Measurements from ENCODE around the gene VWA2.
"Not testable (repeated sequence)": the region's sequence is repeated elsewhere in the genome, so short reads cannot be mapped to it uniquely, and the experiment has no call there.

The VWA2 gene

DNA sequence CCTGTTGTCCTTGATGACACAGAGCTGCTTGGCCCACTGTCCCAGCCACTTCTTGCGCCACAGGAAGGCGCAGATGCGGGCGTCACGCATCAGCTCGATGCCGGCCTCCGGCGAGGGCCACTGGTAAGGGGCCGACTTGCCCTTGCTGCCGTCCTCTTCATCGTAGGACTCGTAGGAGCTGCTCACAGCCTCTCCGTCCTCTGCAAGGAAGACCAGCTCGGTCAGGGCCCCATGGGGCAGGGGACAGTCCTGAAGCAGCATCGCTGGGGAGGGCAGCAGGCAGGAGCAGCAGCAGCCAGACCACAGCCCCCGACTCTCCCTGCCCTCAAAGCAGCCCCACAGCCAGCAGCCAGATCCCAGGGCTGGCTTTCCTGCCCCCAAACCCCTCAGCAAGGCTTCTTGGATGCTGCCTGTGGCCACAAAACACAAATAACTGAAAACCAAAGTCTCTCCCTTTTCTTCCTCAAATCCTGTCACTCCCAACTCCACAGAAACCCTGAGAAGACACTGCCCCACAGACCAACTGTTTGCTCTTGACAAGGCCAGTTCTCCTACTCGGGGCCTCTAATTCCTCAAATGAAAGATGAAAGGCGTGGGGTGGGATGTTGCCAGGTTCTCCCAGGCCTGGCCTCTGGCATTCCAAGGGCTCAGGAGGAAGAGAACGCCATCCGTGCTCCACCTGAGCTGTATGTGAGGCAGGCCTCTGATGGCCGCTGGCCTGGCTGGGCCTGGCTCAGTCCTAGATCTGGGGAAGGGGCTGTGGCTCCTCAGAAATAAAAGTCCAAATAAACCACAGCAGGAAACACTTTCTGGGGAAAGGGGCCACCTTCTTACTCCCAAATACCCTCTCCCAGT, 76.7 kb downstream of the VWA2 start:
- no peak for DNase-seq (ENCODE audit: low read depth in 4 of 4, low spot score in 1 of 4)

DNA sequence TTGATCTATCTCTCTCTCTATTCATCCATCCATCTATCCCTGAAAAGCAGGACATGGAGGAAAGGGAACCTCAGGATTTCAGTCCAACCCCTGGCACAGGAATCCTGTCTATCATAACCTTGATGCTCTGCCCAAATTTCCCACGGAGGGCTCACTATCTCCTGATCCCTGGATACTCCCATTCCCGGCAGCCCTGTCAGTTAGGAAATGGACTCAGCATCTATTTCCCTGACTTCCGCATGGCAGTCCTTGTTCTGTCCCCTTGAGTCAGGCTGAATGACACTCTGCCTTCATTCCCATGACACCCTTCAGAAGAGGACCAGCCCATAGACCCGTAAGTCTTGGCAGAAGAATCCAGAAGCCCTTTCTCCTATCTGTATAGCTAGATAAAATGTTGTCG, 77.7 kb downstream of the VWA2 start:
- DNase-seq (ENCODE audit: low read depth in 4 of 4, low spot score in 1 of 4): no peak

DNA sequence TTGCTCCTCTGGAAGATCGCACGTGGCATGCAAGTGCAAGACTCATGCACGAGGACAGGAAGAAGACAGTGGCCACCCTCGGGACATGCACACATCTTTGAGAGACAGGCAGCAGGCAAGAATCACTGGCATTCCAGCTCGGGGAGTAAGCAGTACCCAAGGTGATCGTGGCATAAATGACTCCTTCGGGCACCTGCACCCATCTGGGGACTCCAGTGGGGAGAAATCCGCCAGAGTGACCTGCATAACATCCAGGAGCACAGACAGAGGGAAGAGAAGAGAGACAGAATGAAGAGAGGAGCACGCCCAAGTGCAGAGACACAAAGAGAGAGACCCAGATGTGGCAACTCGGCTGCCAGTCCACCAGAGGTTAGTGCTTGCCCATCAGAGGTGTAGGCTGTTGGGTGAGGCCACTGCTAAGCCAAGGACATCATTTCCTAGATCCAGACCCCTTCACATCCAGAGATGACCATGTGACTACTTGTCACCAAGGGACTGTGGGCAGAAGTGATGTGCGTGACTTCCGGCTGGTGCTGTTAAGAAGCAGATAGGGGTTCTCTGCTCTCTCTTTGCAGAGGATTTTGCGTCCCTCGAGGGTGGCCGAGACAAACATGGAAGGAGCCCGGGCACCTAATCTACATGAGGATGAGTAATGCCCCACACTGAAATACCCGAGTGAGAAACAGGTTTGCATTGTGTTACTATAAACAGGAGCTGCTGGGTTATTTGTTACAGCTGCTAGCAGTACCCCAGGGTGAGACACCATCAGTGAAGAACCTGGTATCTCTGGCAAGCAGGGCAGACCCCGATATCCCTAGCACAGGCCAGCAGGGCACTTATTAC, 80.6 kb downstream of the VWA2 start:
- DNase-seq (ENCODE audit: low read depth in 4 of 4, low spot score in 1 of 4): no peak

DNA sequence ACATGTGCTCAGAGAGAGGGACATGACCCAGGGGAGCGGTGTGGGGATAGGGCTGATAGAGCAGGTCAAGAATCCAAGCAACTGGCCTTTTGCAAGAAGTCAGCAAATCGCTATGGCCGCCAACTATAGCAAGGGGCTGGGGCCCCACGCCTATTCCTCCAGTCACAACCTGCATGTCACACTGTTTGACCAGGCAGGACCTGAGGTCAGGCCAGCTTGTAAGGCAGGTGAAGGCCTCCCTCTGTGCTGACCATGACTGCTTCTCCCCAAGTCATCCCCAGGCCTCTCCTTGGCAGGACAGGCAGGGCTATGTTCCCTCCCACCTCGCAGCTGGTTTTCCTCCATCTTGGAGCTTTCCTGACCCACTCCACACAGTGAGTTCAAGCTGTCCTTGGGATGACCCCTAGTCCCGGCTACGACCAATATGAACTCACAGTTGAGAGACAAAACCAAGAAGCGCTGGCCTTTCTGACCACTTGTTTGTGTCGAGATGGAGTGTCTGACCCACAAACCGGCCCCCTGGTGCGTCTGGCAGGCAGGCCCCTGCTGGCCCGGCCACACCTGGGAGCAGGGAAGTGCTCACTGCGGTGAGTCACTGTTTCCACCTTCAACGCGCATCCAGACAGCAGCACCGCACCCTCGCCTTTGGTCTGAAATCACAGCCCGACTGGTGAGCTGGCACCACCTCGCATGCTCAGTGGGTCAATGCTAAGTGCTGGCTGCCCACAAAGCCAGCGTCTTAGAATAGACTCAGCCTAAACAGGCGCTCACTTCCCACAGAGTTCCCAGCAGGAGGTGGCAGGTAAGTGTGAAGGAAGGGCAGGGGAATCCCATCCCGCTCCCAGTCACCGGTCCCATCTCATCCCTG, 81.4 kb downstream of the VWA2 start:
- no peak for DNase-seq (ENCODE audit: low read depth in 4 of 4, low spot score in 1 of 4)

DNA sequence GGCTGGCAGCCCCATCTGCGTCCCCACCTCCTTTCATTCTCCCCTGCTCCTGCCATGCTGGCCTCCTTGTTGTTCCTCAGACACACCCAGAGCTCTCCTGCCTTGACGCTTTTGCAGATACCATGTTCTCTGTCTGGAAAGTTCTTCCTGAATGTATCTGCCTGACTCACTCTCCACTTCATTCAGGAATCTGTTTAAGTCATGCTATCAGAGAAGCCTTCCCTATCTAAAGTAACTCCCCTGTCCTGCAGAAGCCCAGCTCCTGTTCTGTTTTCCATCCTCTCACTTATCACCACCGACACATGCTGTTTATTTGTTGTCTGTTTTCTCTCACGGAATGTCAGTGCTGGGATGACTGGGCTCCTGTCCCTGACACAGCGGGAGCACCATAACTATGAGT, 83.3 kb downstream of the VWA2 start:
- DNase-seq (ENCODE audit: low read depth in 4 of 4, low spot score in 1 of 4): no peak

DNA sequence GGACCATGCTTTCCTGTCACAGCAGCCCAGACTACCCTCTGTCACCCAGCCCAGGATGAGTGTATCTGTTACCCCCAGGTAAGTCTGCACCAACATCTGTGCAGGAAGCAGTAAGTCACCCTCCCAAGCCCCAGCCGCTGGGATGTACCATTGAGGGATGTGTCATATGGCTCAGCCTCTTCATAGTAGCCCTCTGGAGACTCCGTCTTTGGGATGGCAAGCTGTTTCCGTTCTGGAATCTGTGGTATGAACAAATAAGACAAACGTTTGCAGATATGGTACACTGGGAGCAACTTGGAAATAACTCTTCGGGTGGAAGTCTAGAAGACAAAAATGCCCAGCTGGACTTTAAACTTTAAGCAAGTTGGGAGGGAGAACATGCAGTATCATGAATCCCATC, 84.0 kb downstream of the VWA2 start:
- no peak for DNase-seq (ENCODE audit: low read depth in 4 of 4, low spot score in 1 of 4)

DNA sequence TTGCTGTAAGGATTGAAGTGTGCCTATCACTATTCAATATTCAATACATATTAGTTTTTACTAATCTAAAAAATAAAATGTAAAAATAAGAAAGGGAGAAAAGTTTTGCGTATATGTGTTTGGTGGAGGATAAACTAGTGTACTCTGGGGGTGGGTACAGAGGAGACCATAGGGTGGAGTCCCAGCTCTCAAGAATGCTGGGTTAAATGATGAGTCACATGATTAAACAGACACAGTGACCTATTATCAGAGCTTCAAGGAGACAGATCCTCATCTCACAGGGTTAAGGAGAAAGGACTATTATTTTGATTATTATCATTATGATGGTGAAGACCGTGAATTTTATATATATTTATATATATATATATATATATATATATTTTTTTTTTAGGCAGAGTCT, 87.7 kb downstream of the VWA2 start:
- no peak for DNase-seq (ENCODE audit: low read depth in 4 of 4, low spot score in 1 of 4)

DNA sequence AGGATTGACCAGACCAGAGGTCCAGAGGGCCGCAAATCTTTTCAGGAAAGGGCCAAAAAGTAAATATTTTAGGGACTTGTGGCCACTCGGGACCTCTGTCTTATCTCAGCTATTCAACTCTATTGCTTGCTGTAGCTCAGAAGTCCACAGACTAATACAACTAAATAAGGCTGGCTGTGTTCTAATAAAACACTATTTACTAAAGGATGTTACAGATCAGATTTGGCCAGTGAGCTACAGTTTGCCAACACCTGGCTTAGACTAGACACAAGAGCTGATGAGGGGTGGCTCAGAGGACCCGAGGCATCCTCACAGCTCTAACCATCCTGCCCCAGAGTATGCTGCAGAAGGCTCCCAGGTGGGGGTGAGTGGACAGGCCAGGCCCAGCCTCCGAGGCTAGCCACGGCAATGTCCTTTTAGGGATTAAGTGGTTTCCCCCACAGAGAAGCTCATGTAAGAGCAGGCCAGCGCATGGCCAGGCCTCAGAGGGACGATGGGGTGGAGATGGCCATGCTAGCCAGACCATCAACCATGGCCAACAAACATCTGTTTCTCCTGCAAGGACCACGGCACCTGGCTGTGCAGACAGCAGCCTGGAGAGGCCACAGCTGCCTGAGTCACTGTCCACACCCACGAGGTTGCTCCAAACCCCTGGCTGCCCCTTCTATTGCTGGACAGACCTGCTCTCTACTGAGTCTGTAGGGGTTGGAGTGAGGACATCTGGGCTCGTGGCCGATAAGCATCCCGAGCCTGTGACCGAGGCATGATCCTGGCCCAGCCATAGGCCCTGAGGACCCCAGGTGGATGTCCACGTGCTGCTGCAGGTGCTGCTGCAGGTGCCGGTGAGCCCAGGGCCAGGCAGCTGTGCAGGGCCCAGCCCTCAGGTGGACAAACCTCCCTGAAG, 88.7 kb downstream of the VWA2 start:
- DNase-seq (ENCODE audit: low read depth in 4 of 4, low spot score in 1 of 4): no peak

DNA sequence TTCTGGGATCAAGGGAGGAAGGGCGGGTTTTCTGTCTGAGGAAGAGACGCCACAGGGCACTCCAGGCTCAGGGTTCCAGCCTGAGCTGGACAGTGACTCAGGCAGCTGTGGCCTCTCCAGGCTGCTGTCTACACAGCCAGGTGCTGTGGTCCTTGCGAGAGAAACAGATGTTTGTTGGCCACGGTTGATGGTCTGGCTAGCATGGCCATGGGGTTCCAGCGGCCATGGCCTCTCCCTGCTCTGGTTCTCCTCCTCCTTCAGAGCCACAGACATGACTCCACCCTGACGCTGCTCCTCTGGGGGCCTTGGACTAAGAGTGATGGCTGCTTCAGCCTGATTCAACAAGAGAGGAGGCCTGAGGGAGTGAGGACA, 89.4 kb downstream of the VWA2 start:
- no peak for DNase-seq (ENCODE audit: low read depth in 4 of 4, low spot score in 1 of 4)

DNA sequence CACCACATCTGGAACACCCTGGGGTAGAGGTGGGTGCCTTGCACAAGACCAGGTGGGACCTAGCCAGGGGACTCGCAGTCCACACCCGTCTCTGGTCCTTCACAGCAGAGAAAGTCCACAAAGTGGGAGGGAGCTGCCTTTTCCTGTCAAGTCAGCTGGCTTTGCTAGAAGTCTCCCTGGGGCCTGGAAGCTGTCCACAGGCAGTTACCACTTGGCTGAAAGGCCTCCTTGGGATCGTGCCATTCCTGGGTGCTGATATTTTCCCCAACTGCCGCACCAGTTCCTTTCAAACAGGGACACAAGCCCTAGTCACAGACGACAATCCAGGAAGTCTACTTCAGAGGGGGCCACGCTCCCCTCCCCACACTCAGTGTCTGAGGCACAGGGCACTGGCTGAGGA, 89.8 kb downstream of the VWA2 start:
- DNase-seq (ENCODE audit: low read depth in 4 of 4, low spot score in 1 of 4): no peak

DNA sequence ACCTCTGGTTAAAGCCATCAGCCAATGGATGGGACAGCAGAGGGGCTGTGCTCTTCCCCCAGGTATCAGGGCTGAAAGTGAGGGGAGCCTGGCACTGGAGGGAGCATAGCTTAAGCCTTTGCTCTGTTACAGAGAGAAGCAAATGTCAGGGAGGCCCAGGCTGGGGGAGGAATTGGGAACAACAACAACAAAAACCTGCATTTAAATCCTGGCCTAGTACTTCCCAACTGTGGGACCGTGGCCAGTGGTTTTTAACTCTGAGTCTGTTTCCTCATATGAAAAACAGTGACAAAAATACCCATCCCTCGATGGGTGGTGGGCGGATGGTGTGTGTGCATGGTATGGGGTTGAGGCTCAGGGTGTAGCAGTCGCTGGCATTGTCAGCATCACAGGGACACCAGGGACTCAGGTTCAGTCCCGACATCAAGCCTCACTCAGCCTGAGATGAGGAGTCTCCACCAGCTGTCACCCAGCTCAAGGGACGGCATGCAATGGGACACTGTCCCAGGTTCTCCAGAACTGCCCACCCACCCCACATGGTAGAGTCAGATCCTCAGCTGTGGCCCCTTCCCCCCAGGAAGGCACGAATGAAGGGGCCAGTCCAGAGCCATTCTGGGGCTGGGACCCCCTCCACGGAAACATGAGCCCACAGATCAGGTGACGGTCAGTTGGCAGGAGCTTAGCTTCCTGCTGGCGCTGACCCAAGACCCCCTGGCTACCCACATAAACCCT, 90.7 kb downstream of the VWA2 start:
- no peak for DNase-seq (ENCODE audit: low read depth in 4 of 4, low spot score in 1 of 4)

DNA sequence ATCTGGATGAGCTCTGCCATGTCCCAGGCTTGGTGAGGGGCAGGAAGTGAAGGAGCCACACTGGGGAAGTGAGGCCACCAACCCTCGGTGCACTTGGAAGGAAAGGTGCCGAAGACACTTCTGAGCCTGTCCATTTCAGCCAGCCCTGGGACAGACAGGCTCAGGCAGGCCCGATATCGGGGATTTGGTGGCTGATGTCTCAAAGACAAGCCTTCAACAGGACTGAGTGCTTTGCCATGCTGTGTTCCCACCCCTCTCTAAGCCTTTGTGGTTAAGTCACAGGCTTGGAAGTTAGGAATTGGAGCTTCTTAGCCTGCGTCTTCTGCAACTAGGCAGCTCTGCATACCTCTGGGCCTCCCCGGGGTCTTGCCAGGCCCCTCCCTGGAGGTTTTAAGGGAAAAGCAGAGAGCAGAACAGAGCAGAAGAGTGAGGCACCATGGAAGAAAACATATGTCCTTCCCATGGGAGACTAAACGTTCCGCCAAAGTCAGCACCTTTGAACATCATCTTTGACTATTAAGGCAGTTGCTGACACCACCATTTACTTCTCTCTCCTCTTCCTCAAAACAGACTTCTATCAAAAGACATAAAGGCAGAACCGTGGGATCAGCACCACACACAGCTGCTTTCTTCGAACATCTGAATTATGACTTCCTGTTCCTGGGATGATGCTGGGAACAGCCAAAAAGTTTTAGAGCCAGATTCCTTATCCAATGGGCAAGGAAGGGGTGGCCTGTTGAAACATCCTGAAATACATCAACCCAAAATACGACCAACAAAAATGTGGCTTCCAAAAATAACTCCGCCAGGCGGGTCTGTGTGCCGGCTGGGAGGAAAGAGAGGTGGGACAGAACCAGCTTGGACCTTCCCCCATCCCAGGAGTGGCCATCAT, 93.5 kb downstream of the VWA2 start:
- DNase-seq (ENCODE audit: low read depth in 4 of 4, low spot score in 1 of 4): no peak

DNA sequence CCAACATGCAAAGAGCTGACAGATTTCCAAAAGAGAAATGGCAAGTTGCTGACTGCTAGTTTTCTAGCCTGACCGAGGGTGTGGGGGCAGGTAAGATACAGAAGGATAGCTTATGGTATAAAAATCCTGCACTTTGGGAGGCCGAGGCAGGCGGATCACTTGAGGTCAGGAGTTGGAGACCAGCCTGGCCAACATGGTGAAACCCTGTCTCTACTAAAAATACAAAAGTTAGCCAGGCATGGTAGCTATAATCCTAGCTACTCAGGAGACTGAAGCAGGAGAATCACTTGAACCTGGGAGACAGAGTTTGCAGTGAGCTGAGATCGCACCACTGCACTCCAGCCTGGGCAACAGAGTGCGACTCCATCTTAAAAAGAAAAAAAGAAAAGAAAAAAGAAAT, 94.4 kb downstream of the VWA2 start:
- DNase-seq (ENCODE audit: low read depth in 4 of 4, low spot score in 1 of 4): not testable (repeated sequence)

DNA sequence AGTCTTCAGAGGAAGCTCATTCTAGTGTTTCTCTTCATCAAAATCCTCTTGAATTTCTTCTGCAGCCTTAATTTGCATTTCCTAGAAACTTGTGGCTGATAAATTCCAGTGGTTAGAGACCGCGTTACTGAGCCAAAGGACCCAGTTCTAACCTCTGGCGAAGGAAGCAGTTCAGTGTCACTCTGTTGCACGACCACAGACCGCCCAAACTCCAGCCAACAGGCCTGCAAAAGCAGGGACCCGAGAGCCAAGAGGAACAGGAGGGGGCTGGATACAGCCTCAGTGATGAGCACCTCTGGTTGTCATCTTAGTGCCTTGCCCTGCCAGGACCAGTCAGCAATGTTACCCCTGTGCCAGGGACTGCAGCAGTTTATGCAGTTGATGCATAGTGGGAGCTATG, 95.2 kb downstream of the VWA2 start:
- no peak for DNase-seq (ENCODE audit: low read depth in 4 of 4, low spot score in 1 of 4)

DNA sequence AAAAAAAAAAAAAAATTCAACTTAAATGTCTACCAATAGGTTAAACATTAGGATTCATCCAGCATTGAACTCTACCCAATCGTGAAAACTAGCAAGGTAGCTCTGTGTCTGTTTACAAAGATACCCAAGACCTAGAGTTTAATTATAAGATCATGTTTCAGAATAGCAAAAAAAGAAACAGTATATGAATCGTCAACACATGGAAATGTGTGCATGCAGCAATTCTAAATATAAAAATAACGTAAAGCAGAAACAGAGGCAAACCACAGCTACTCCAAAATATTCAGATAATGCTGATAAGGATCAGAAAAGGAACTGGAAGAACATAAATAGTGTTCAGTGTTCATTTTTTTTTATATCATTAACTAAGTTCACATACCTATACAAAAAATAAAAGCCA, 96.6 kb downstream of the VWA2 start:
- DNase-seq (ENCODE audit: low read depth in 4 of 4, low spot score in 1 of 4): no peak

DNA sequence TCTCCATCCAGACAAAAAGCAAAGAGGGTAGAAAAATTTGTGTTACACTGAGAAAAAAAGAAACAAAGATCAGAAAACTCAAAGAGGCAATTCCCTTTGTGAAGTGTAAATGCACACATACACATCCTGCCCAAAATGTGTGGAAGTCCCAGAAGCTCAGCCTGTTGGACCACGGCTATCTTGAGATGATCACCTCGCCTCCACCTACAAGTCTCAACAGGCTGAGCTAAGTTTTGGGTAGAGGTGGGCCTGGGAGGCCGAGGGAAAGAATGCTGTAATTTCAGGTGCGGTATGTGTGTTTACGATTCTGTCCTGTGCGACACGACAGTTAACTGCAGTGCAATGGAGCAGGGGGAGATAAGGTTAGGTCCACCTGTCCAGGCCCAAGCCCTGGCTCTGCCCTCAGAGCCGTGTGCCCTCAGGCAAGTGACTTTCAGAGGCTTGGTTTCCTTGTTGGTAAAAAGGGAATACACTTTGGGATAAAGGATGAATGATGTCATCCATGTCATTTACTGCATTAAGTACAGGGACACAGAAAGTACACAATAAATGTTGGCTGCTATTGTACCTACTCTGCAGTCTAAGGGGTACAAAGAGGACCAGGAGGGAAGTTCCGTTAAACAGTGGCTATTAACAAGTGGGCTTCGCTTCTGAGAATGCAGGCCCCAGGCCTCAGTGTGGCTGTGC, 97.9 kb downstream of the VWA2 start:
- no peak for DNase-seq (ENCODE audit: low read depth in 4 of 4, low spot score in 1 of 4)

DNA sequence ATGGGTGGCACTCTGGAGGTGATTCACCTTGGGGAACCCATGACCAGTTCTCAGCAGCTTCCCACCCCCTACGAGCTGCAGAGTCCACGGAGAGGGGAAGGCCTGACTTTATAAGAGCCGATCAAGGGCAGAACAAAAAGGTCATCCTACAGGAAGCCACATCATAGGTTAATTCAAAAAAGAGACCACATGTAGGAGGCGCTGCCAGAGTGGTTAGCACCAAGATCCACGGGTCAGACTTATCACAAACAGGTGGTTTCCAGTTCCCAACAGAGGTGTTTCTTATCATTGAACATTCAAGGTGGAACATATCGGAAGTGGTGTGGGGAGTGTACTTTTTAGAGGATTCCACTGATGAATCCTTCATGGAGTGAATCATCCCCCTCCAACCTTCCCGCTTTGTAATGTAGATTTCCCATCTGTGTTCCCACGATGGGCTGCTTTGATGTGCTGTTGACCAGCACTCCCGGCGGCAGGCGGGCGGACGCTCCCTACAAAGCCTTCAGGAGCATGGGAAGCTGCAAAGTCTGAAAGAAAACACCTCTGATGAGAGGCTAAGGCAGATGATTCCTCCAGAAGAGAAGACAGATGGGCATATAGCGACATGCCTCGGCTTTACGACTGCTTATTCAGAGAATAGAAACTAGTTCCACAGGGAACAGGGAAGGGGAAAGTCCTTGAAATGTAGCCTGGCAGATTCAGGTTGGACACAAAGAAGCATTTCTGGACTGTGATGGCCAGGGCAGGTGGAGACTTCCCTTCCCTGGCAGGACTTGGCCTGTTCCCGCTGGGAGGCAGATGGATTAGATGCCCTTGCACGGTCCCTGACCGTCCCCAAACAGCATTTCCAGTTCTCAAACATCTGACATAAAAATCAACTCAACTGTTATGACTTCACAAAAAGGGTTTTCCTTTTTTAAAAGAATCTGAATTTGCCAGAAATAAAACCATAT, 98.7 kb downstream of the VWA2 start:
- DNase-seq (ENCODE audit: low read depth in 4 of 4, low spot score in 1 of 4): no peak

Measured in stimulated activated CD4-positive, alpha-beta T cell treated with anti-CD3 and anti-CD28 coated beads, Interleukin-1b, Interleukin-23, amount 100 ng/mL, for 24 hours (primary cell).